GM21723 (cell line): ENCODE data around the gene PITPNC1.
"Not testable (repeated sequence)": the region's sequence is repeated elsewhere in the genome, so short reads cannot be mapped to it uniquely, and the experiment has no call there.

Source experiments
- ATAC-seq: cut with Tn5 transposase; IDR thresholded peaks from one replicate; pipeline ENCODE4 v1.9.1; 2021; ENCODE audit warnings: mild to moderate bottlenecking, moderate library complexity; ENCODE audit not compliant: unreplicated experiment

Gene PITPNC1

GRCh38 chr17:67503184-67503583, 126.1 kb downstream of the PITPNC1 start:
- ATAC-seq = no peak

- no peak for ATAC-seq
Measured at GRCh38 chr17:67503739-67504138, 126.7 kb downstream of the PITPNC1 start.

DNA sequence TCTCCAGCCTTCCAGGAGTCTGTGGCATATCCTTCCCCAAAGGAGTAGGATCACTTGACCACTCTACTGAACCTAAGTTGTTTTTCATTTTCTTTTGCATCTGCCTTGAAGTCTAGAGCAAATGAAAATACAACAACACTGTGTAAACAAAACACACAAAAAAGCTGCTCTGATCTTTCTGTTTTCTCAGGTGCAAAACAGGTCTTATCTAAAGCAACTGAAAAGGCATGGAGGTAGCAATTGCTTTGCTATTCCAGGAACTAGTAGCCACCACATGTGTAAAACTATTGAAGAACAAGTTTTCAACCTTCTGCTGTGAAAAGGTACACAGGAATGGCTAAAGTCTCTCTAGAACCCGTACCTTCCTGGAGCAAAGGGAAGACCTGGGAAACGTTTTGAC, 127.1 kb downstream of the PITPNC1 start:
- ATAC-seq = no peak

GRCh38 chr17:67506966-67507365, 129.9 kb downstream of the PITPNC1 start:
- no peak for ATAC-seq

DNA sequence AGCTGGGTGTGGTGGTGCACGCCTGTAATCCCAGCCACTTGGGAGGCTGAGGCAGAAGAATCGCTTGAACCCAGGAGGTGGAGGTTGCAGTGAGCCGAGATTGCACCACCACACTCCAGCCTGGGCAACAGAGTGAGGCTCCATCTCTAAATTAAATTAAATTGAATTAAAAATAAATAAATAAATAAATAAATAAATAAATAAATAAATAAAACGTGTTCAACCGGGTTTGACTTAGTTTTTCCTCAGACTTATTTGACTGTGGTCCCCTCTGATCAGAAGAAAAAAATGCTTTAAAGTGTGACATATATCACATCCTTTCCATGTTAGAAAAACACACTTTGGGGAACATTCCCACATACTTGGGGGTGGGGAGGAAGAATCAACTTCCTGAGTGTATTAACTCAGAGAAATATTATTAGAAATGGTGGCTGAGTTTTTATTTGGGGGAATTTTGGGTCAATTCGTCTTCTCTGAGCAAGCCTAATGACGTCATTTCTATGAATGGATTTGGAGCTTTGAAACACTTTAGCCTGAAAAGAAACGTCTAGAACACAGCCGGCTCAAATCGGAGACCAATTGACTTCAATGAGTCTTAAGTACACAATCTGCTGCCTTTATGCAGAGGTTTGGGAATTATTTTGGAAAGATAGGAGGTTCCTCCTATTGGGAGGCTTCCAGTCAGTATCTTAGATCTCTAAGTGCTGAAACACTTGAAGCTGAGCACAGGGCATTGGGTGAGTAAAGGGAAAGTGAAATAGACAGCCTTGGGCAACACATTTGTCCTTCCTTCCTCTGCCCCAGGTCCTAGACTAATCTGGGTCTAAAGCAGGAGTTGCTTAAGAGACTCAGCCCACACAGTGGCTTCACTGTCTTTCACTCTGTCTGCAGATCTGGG, 132.6 kb downstream of the PITPNC1 start:
- ATAC-seq = no peak

- ATAC-seq = no peak
Measured at GRCh38 chr17:67511012-67511411, 133.9 kb downstream of the PITPNC1 start.

- ATAC-seq = no peak
Measured at GRCh38 chr17:67511804-67512203, 134.7 kb downstream of the PITPNC1 start.

DNA sequence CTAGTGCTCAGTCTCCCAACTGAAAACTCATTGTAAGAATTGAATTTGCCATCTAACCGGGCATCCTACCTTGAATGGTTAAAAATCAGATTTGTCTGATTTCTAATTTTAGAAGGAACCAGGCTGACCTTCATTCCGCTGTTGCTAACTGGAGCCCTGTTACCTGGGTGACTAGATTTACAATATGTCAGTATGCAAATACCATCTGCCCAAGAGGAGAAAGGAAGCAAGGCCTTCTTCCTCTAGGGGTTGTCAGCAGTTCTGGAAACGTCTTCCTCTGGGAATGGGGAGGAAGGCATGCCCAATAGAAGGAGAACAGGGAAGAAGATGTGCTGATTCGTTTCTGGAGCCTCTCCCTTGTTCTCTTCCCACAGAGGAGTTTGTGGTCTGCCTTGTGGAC, 137.9 kb downstream of the PITPNC1 start:
- ATAC-seq = no peak

DNA sequence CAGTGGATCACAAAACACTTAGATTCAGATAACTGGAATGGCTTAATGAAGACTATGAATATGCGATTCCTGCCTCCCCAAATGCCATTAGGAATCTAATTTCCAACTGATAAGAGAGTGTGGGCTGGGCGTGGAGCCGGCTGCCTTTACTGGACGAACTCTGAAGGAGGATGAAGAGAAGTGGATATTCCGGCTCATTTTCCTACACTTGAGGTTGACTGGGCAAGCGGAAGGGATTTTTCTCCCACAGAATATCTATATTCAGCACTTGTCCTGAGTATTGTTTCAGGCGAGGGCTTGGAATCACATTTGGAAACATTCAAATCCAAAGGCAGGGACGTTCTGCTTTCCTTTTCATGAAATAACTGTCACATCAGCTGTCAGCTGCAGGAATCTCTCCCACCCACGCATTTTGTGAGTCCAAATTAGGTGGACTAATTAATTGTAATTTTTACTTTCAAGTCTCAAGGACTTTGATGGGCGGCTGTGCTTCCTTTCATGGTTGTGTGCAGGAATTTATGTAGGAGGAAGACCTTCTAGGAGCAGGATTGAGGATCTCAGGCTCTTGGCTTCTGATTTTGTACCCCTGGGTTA, 138.5 kb downstream of the PITPNC1 start:
- ATAC-seq = no peak

DNA sequence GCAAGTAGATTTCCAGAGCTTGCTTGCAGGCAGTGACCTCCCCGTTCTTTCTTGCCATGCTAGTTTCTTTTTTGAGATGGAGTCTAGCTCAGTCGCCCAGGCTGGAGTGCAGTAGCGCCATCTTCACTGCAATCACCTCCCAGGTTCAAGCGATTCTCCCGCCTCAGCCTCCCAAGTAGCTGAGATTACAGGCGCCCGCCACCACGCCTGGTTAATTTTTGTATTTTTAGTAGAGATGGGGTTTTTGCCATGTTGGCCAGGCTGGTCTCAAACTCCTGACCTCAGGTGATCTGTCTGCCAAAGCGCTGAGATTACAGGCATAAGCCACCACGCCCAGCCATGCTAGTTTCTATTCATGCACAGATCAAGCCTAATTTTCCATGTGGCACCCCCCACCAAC, 139.5 kb downstream of the PITPNC1 start:
- not testable (repeated sequence) for ATAC-seq

DNA sequence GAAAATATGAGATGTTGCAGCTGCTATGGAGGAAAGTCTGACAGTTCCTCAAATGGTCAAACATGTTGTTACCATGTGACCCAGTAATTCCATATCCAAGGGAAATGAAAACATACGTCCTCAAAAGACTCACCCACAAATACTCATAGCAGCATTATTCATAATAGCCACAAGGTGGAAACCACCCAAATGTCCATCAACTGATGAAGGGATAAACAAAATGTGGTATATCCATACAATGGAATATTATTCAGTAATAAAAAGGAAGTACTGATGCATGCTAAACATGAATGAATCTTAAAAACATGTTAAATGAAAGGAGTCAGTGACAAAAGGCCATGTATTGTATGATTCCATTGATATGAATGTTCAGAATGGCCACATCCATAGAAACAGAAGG, 140.2 kb downstream of the PITPNC1 start:
- ATAC-seq = no peak

DNA sequence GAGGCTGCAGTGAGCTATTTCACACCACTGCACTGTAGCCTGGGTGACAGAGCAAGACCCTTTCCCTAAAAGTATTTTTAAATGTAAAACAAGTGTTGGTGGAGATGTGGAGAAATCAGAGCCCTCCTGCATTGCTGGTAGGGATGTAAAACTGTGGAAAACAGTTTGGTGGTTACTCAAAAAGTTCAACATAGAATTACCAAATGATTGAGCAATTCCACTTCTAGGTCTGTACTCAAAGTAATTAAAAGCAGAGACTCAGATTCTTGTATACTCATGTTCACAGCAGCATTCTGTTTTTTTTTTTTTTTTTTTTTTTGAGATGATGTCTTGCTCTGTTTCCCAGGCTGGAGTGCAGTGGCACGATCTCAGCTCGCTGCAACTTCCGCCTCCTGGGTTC, 141.8 kb downstream of the PITPNC1 start:
- ATAC-seq = no peak

DNA sequence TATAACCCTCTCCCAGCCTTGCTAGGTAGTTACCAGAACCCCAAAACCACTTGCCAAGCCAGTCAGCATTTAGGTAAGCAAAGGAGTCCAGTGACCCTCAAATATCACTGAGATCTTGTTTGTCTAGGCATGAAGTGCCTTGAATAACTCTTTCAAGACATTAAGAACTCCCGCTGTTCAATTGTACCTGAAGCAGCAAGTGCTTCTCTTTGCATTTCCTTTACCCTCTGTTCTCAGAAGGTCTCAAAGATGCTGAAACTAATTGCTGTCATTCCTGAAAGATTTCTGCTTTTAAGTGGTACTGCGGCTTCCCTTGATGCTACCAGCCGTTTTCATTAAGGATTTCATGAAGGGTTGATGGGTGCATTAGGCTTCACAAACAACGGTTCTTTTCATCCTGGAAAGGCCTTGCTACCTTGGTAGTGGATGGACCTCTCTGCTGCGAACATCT, 142.7 kb downstream of the PITPNC1 start:
- no peak for ATAC-seq

- ATAC-seq = no peak
Measured at GRCh38 chr17:67520252-67520906, 143.3 kb downstream of the PITPNC1 start.

DNA sequence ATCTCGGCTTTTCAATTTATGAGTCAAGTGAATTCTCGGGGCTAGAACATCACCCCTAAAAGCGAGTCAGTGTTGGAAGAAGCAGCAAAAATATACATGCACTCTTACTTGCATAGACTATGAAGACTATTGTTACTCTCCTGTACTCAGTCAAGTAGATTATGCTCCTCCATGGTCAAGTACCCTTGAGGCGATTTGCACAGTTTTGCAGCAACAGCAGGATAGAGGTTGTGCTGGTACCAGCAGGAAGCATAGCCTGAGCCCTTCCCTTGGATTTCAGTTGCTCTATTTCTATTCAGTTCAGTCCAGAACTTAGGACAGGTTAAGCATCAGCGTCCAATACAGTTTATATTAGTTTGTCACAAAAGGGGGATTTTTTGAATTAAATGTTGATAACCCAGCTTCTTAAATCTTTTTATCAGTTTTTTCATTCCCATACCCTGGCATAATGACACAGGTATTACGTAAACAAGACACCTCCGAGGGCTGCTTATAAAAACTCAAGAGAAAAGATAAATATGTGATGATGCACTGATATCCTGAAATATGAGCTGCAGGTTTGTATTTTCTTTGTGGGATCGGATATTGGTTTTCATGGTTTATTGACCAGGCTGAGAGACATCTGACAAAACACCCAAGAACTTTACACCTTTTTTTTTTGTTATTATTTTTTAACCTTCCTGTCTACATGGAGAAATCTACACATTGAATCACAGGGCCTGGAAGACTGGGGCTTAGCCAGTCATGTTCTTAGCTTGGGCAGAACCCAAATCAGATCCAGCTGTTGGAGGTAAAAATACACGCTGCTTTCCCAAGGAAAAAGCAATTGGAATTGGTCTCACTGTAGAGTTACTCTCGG, 144.1 kb downstream of the PITPNC1 start:
- no peak for ATAC-seq

- no peak for ATAC-seq
Measured at GRCh38 chr17:67521775-67522069, 144.6 kb downstream of the PITPNC1 start.

GRCh38 chr17:67523101-67523500, 146.0 kb downstream of the PITPNC1 start:
- no peak for ATAC-seq

DNA sequence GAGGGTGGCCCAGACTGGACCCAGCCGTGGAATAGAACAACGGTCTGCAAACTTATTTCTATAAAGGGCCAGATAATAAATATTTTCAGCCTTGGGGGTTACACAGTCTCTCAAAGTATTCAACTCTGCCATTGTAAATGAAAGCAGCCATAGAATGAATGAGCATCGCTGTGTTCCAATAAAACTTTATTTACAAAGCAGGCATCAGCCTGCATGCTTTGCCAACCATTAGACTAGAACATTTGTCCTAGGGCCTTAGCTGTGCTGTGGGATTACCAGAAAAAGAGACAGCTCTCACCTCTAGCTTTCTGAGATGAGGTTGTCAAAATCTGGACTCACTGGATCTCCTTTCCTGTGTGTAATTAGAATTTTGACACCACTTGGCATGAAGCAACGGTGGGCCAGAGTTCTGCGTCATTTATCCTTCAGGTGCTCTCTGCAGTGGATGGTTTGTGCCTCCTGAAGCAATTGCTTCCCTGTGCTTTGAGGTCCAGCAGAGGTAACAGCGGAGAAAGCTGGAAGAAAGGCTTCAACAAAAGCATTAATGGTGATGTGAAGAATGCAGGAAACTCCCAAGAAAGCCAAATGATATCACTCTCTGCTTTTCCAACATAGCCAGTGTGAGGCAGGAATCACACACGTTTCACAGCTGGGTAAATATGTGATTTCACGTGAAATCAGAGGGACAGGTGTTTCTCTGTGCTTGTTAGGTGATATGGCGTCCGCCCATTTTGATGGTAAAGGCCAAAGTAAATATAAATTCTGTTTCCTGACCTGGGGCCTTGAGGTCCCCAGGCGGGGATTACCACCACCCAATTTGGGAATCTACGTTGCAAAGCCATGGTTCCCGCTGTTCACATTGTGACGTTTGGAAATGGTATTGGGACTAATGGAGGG, 148.4 kb downstream of the PITPNC1 start:
- no peak for ATAC-seq

GRCh38 chr17:67526700-67527099, 149.6 kb downstream of the PITPNC1 start:
- ATAC-seq = no peak
